Testis (tissue), 2 donors: ENCODE measurements around the gene TCF7.

Source experiments
- POLR2A ChIP-seq: fragments of 450-650 bp; IDR thresholded peaks from one replicate; pipeline ENCODE4 v1.6.1; 2017; ENCODE audit warnings: antibody characterized with exemption, mild to moderate bottlenecking, moderate library complexity
- TF ChIP-seq, protein P1 (sequence below), 3 experiments: fragments of 450-650 bp in 2 of 3; fragments of 200-600 bp in 1 of 3; sonication (generic) in 1 of 3; IDR thresholded peaks; one replicate each; pipeline ENCODE4 v1.5.1; 2016 to 2019; ENCODE audit warnings: antibody characterized with exemption in 3 of 3, mild to moderate bottlenecking in 2 of 3, moderate library complexity in 1 of 3

DNA sequence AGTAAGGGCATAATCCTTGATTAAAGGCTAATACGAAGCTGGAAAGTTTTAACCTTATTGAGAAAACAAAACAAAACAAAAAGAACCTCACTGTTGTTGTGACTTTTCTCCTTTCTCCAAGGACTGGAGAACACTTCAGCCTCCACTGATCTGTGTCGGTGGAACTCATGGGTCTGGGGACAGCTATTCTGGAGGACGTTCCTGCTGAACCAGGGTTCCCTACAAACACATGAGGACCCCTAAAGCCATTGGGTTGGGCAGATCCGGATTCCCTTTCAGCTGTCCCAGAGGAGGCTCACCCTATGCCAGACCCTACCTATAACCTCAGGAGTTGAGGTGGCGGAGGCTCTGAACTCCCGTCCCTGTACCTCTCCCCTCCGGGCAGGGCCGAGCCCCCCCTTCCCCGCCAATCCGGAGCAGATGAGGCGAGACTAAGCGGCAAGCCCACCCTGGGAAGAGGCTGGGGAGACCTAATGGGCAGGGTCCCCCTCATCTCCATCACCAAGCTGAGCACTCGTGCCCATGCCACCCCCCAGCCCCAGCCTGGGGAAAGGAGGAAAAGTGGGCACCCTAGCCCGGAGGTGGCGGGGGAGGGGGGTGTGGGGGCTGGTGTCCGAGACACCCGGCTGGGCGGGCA is 1.6 kb upstream of the TCF7 start:
- TF ChIP-seq, protein P1, sequence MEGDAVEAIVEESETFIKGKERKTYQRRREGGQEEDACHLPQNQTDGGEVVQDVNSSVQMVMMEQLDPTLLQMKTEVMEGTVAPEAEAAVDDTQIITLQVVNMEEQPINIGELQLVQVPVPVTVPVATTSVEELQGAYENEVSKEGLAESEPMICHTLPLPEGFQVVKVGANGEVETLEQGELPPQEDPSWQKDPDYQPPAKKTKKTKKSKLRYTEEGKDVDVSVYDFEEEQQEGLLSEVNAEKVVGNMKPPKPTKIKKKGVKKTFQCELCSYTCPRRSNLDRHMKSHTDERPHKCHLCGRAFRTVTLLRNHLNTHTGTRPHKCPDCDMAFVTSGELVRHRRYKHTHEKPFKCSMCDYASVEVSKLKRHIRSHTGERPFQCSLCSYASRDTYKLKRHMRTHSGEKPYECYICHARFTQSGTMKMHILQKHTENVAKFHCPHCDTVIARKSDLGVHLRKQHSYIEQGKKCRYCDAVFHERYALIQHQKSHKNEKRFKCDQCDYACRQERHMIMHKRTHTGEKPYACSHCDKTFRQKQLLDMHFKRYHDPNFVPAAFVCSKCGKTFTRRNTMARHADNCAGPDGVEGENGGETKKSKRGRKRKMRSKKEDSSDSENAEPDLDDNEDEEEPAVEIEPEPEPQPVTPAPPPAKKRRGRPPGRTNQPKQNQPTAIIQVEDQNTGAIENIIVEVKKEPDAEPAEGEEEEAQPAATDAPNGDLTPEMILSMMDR (IDR thresholded peaks at IDR 0.05) = no peak
- TF ChIP-seq POLR2A = no peak
